HCT116 (cell line): ENCODE results near the gene PRKAG2. TPM values are rescaled to one million over a fixed set of nuclear protein-coding genes. Genes with fewer than 3 reads are reported as not detected.

Experiments
- ATAC-seq: fragments of 200-7000 bp; cut with Tn5 transposase; 2 replicates; pipeline ENCODE4 v1.9.1; 2020; ENCODE audit warnings: mild to moderate bottlenecking, moderate library complexity
- BruUV-seq: library from RNA; stranded (reverse); fragments of 400-500 nt; replicated peaks from 2 replicates; lab custom pipeline; 2021; lab: Mats Ljungman, UMichigan
- CTCF ChIA-PET: fragments of 300-600 bp; sonication (Branson Sonifier 250); formaldehyde crosslinking; loops from one replicate; lab custom pipeline; 2021; ENCODE audit warnings: antibody characterized with exemption; lab: Charles Lee
- POLR2A ChIA-PET: fragments of 300-600, 350-600 bp; sonication (Branson Sonifier 250); formaldehyde crosslinking; loops from one replicate; lab custom pipeline; 2021; ENCODE audit warnings: antibody characterized with exemption; lab: Charles Lee
- RAD21 ChIA-PET, 2 experiments: fragments of 300-600 bp; sonication (Branson Sonifier 250); formaldehyde crosslinking; loops; one replicate each; lab custom pipeline; 2023; ENCODE audit warnings: low total read pairs in 2 of 2; ENCODE audit not compliant: uncharacterized antibody in 2 of 2, unreplicated experiment in 2 of 2, low non-redundant PET in 1 of 2; lab: Charles Lee
- DNase-seq: peaks from one replicate; pipeline ENCODE4 v3.0.0-alpha.2; 2010; ENCODE audit warnings: low read depth, low spot score
- H2AFZ ChIP-seq: fragments of 200-600 bp; shearing (Covaris generic), sonication (generic); 2 replicates; pipeline ENCODE4 v1.6.1; 2017; ENCODE audit warnings: low read depth, mixed run types, mixed read lengths, antibody characterized with exemption, low read length; ENCODE audit not compliant: poor library complexity, severe bottlenecking
- H3K27ac ChIP-seq: 2 replicates; pipeline ENCODE4 v1.5.1; 2012; ENCODE audit warnings: low read depth, low read length
- H3K27me3 ChIP-seq: fragments of 200-600 bp; sonication (generic); 2 replicates; pipeline ENCODE4 v1.6.1; 2016; ENCODE audit warnings: mixed run types, low read length, mixed read lengths; ENCODE audit not compliant: insufficient read depth
- H3K36me3 ChIP-seq, 2 experiments: fragments of 200-500 bp in 1 of 2; fragments of 200-600 bp in 1 of 2; sonication (Bioruptor generic) in 1 of 2; sonication (generic) in 1 of 2; 2 replicates each; pipeline versions ENCODE4 v1.5.1 to v1.6.1; 2014 to 2016; ENCODE audit warnings: low read length in 2 of 2, inconsistent platforms in 1 of 2, mixed read lengths in 1 of 2, mixed run types in 1 of 2; ENCODE audit not compliant: insufficient read depth in 2 of 2, control insufficient read depth in 1 of 2
- H3K4me1 ChIP-seq, 2 experiments: fragments of 200-600 bp in 1 of 2; sonication (generic) in 1 of 2; 2 replicates each; pipeline versions ENCODE4 v1.5.1 to v1.6.1; 2012 to 2017; ENCODE audit warnings: low read length in 2 of 2, inconsistent platforms in 1 of 2, mild to moderate bottlenecking in 1 of 2, mixed read lengths in 1 of 2, mixed run types in 1 of 2, moderate library complexity in 1 of 2; ENCODE audit not compliant: insufficient read depth in 2 of 2, control insufficient read depth in 1 of 2
- H3K4me2 ChIP-seq: fragments of 200-600 bp; sonication (generic); 2 replicates; pipeline ENCODE4 v1.6.1; 2017; ENCODE audit warnings: mixed run types, low read length, mixed read lengths
- H3K4me3 ChIP-seq, 2 experiments: fragments of 200-600 bp in 1 of 2; sonication (generic) in 1 of 2; replicated peaks in 1 of 2; 2 replicates each; pipeline ENCODE4 v1.5.1; 2011 to 2016; ENCODE audit warnings: low read length in 2 of 2, control low read depth in 1 of 2, low read depth in 1 of 2, mild to moderate bottlenecking in 1 of 2, mixed read lengths in 1 of 2, mixed run types in 1 of 2
- H3K79me2 ChIP-seq: fragments of 200-600 bp; sonication (generic); 2 replicates; pipeline ENCODE4 v1.6.1; 2017; ENCODE audit warnings: mild to moderate bottlenecking, mixed run types, low read length, moderate library complexity, mixed read lengths; ENCODE audit not compliant: insufficient read depth
- H3K9ac ChIP-seq: fragments of 200-600 bp; sonication (generic); 2 replicates; pipeline ENCODE4 v1.6.1; 2016; ENCODE audit warnings: low read length, mixed read lengths
- H3K9me2 ChIP-seq: fragments of 200-600 bp; sonication (generic), shearing (Covaris generic); 2 replicates; pipeline ENCODE4 v1.6.1; 2017; ENCODE audit warnings: mixed run types, mild to moderate bottlenecking, moderate library complexity; ENCODE audit not compliant: insufficient read depth
- H3K9me3 ChIP-seq, 2 experiments: fragments of 200-500 bp in 1 of 2; fragments of 200-600 bp in 1 of 2; sonication (Bioruptor generic) in 1 of 2; sonication (generic) in 1 of 2; 2 replicates each; pipeline ENCODE4 v1.6.1; 2014 to 2017; ENCODE audit warnings: low read length in 2 of 2, mixed read lengths in 2 of 2, inconsistent platforms in 1 of 2, low read depth in 1 of 2, mild to moderate bottlenecking in 1 of 2, mixed run types in 1 of 2, moderate library complexity in 1 of 2; ENCODE audit not compliant: control insufficient read depth in 1 of 2, insufficient read depth in 1 of 2
- H4K20me1 ChIP-seq: fragments of 200-600 bp; sonication (generic), shearing (Covaris generic); 2 replicates; pipeline ENCODE4 v1.6.1; 2017; ENCODE audit warnings: mixed run types, mild to moderate bottlenecking, moderate library complexity; ENCODE audit not compliant: insufficient read depth
- ATF3 ChIP-seq: IDR thresholded peaks from 2 replicates; pipeline ENCODE4 v1.6.1; 2012
- CTCF ChIP-seq, 3 experiments: fragments of 200-600 bp in 1 of 3; sonication (generic) in 1 of 3; IDR thresholded peaks in 2 of 3; conservative IDR thresholded peaks in 1 of 3; 2 replicates each; pipeline ENCODE4 v1.5.1; 2012 to 2017; ENCODE audit warnings: low read depth in 2 of 3, low read length in 2 of 3, antibody characterized with exemption in 1 of 3, borderline replicate concordance in 1 of 3, control low read depth in 1 of 3, mild to moderate bottlenecking in 1 of 3, mixed read lengths in 1 of 3, mixed run types in 1 of 3, moderate library complexity in 1 of 3; ENCODE audit not compliant: insufficient read depth in 1 of 3
- RAD21 ChIP-seq: IDR thresholded peaks from 2 replicates; pipeline ENCODE4 v1.6.1; 2012; ENCODE audit warnings: low read depth, mild to moderate bottlenecking
- SP1 ChIP-seq: IDR thresholded peaks from 2 replicates; pipeline ENCODE4 v1.6.1; 2012; ENCODE audit warnings: low read depth
- YY1 ChIP-seq: IDR thresholded peaks from 2 replicates; pipeline ENCODE4 v1.6.1; 2011; ENCODE audit warnings: low read length, low read depth, moderate library complexity, mild to moderate bottlenecking; ENCODE audit not compliant: insufficient replicate concordance; ENCODE audit errors: extremely low read depth
- intact Hi-C: fragments of 100-400 bp; cut with micrococcal nuclease; formaldehyde crosslinking; loops from 2 replicates; pipeline ENCODE4 v1.10.0; 2022
- total RNA-seq: library from RNA; stranded (reverse); gene quantifications from one replicate; pipeline ENCODE4 v1.2.1, GENCODE V29; 2021; ENCODE audit not compliant: unreplicated experiment

PRKAG2 gene
- total RNA-seq, 1 experiment from 2014 or later: 23.6 TPM

GRCh38 chr7:151725844-151726651 is 150.9 kb downstream of the PRKAG2 start:
- ChIA-PET POLR2A (no interaction called here), CTCF (no interaction called here), RAD21 (no interaction called here)
- H3K9me2 ChIP-seq: no peaks in the 10 kb centered on the region
- DNase-seq (no peak), ATAC-seq (peak; percentile 22; the same call in 1 of the 2 replicates)
- peak overlapping the region; percentile 76 for H3K4me2 ChIP-seq
- intact Hi-C loops: no loop called here
- H3K9me3 ChIP-seq: no peaks in the 10 kb centered on the region
- no peak overlapping the region for H2AFZ ChIP-seq
- H3K4me1 ChIP-seq: peaks cover 30 to 35% of the 10 kb centered on the region in 2 experiments
- no TSS peak for BruUV-seq
- H4K20me1 ChIP-seq: no peaks in the 10 kb centered on the region
- no peaks in the 10 kb centered on the region for H3K79me2 ChIP-seq
- TF ChIP-seq SP1 (no peak), CTCF (IDR thresholded peaks at IDR 0.05 in 2 of 3, conservative IDR thresholded peaks at IDR 0.05 in 1 of 3; ENCODE audit: borderline replicate concordance in 1 of 3, insufficient read depth in 1 of 3, low read depth in 2 of 3, low read length in 2 of 3) (peak in 2 of 3 experiments; percentile 26 to 47; a peak in 5 of 6 replicates), ATF3 (no peak), YY1 (no peak), RAD21 (peak; percentile 60)
- no peak overlapping the region for H3K9ac ChIP-seq
- no peak overlapping the region for H3K4me3 ChIP-seq
- H3K27ac ChIP-seq: no peak overlapping the region
- H3K27me3 ChIP-seq: no peaks in the 10 kb centered on the region
- no peaks in the 10 kb centered on the region for H3K36me3 ChIP-seq
